IMR-90 (cell line): ENCODE measurements around the gene HEPH.

Source experiments
- BHLHE40 ChIP-seq: fragments of 150-350 bp; IDR thresholded peaks from 2 replicates; pipeline ENCODE4 v1.6.1; 2016; ENCODE audit warnings: mild to moderate bottlenecking, low read depth, low read length
- FOS ChIP-seq: fragments of 150-350 bp; IDR thresholded peaks from 2 replicates; pipeline ENCODE4 v1.6.1; 2016; ENCODE audit warnings: low read depth, low read length
- MAFK ChIP-seq: IDR thresholded peaks from 2 replicates; pipeline ENCODE4 v1.6.1; 2012; ENCODE audit warnings: low read depth, low read length, improper control_type of control experiment
- POLR2A ChIP-seq: IDR thresholded peaks from 2 replicates; pipeline ENCODE4 v1.6.1; 2012; ENCODE audit warnings: mild to moderate bottlenecking, low read depth, low read length
- RAD21 ChIP-seq: IDR thresholded peaks from 2 replicates; pipeline ENCODE4 v1.6.1; 2012; ENCODE audit warnings: low read length, improper control_type of control experiment
- SMC3 ChIP-seq: fragments of 150-350 bp; IDR thresholded peaks from 2 replicates; pipeline ENCODE4 v1.6.1; 2016; ENCODE audit warnings: low read depth, mild to moderate bottlenecking, antibody characterized with exemption, low read length, moderate library complexity
- USF2 ChIP-seq: fragments of 150-350 bp; IDR thresholded peaks from 2 replicates; pipeline ENCODE4 v1.6.1; 2017; ENCODE audit warnings: mild to moderate bottlenecking, antibody characterized with exemption, low read length, low read depth
- TF ChIP-seq, protein P1 (sequence below): conservative IDR thresholded peaks from 2 replicates; pipeline ENCODE4 v1.5.1; 2012; ENCODE audit warnings: mild to moderate bottlenecking, low read depth, low read length, improper control_type of control experiment

DNA sequence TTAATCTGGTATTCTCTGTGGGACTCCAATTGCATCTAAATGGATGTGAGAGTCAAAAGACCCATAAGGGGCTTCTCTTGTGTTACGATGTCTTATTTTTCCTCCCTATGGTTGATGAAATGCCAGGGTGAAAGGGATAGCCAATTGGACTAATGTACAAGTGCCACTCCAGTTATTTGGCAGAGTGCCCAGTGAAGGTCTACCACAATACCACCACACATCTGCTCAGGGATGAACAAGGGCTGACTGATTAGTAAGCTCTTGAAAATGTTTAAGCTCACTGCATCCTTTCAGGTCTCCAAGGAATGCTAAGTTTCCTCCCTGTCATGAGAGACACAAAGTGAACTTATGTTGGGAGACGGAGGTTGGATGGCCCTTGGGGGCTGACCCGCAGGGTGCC lies 57.8 kb downstream of the HEPH start:
- TF ChIP-seq, protein P1, sequence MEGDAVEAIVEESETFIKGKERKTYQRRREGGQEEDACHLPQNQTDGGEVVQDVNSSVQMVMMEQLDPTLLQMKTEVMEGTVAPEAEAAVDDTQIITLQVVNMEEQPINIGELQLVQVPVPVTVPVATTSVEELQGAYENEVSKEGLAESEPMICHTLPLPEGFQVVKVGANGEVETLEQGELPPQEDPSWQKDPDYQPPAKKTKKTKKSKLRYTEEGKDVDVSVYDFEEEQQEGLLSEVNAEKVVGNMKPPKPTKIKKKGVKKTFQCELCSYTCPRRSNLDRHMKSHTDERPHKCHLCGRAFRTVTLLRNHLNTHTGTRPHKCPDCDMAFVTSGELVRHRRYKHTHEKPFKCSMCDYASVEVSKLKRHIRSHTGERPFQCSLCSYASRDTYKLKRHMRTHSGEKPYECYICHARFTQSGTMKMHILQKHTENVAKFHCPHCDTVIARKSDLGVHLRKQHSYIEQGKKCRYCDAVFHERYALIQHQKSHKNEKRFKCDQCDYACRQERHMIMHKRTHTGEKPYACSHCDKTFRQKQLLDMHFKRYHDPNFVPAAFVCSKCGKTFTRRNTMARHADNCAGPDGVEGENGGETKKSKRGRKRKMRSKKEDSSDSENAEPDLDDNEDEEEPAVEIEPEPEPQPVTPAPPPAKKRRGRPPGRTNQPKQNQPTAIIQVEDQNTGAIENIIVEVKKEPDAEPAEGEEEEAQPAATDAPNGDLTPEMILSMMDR = no peak
- TF ChIP-seq RAD21 (no peak), BHLHE40 (no peak), USF2 (no peak), SMC3 (no peak), POLR2A (no peak), FOS (no peak), MAFK (no peak)
